K562 (cell line): Measurements from ENCODE around the gene SASH3. TPM values are rescaled to one million over a fixed set of nuclear protein-coding genes. Genes with fewer than 3 reads are reported as not detected.

Experiments used
- ATAC-seq: fragments of 200-7000 bp; cut with Tn5 transposase; 3 replicates; pipeline ENCODE4 v1.9.1; 2020; ENCODE audit warnings: moderate library complexity
- BruUV-seq: library from RNA; stranded (reverse); fragments of 400-500 nt; replicated peaks from 2 replicates; lab custom pipeline; 2021; lab: Mats Ljungman, UMichigan
- CTCF ChIA-PET: fragments of 300-600 bp; formaldehyde crosslinking; extraction: SDS; loops from one replicate; lab custom pipeline; 2021; ENCODE audit warnings: low intra/inter-chr PET ratio; lab: Yijun Ruan, JAX
- POLR2A ChIA-PET: fragments of 300-600, 350-650 bp; sonication (Branson Sonifier 250); formaldehyde crosslinking; extraction: SDS; loops from one replicate; lab custom pipeline; 2021; ENCODE audit warnings: antibody characterized with exemption, inconsistent platforms; lab: Yijun Ruan, JAX
- DNase-seq, 4 experiments: peaks; one replicate each; pipeline versions ENCODE4 v3.0.0 to v3.0.0-alpha.2; 2011 to 2018; ENCODE audit warnings: low spot score in 3 of 4, mixed read lengths in 3 of 4; ENCODE audit errors: extremely low read depth in 1 of 4
- FAIRE-seq: peaks from 2 replicates; lab custom pipeline; 2011; peaks lifted over from hg19 to GRCh38; lab: Jason Lieb, UNC
- H2AFZ ChIP-seq: 2 replicates; pipeline ENCODE4 v1.6.0; 2011; ENCODE audit warnings: low read depth, low read length, control low read depth, inconsistent platforms
- H3K27ac ChIP-seq: fragments of 200-600 bp; 3 replicates; pipeline ENCODE4 v1.8.0; 2011; ENCODE audit warnings: low read depth, mild to moderate bottlenecking, control low read depth, inconsistent platforms, low read length, moderate library complexity, mixed read lengths; ENCODE audit errors: extremely low read depth
- H3K27me3 ChIP-seq, 2 experiments: fragments of 300-600 bp in 1 of 2; 2 replicates in 1 of 2; 3 replicates in 1 of 2; pipeline versions ENCODE4 v1.6.0 to v1.8.0; 2011; ENCODE audit warnings: inconsistent platforms in 2 of 2, low read length in 2 of 2, mild to moderate bottlenecking in 1 of 2, mixed read lengths in 1 of 2, moderate library complexity in 1 of 2; ENCODE audit not compliant: control insufficient read depth in 2 of 2, insufficient read depth in 2 of 2
- H3K36me3 ChIP-seq: fragments of 300-600 bp; 3 replicates; pipeline ENCODE4 v1.8.0; 2011; ENCODE audit warnings: mild to moderate bottlenecking, low read length, inconsistent platforms; ENCODE audit not compliant: control insufficient read depth, insufficient read depth
- H3K4me1 ChIP-seq, 2 experiments: fragments of 200-600 bp in 1 of 2; replicated peaks in 1 of 2; 2 replicates in 1 of 2; 3 replicates in 1 of 2; pipeline versions ENCODE4 v1.5.1 to v1.8.0; 2011; ENCODE audit warnings: inconsistent platforms in 2 of 2, low read length in 2 of 2, mild to moderate bottlenecking in 1 of 2, mixed read lengths in 1 of 2, moderate library complexity in 1 of 2; ENCODE audit not compliant: control insufficient read depth in 2 of 2, insufficient read depth in 2 of 2
- H3K4me2 ChIP-seq: 2 replicates; pipeline ENCODE4 v1.6.1; 2011; ENCODE audit warnings: low read length, control low read depth, inconsistent platforms, mixed read lengths; ENCODE audit not compliant: insufficient read depth
- H3K4me3 ChIP-seq: fragments of 200-600 bp; sonication (generic), shearing (Covaris generic); 2 replicates; pipeline ENCODE4 v1.5.1; 2016; ENCODE audit warnings: control low read depth, inconsistent platforms
- H3K79me2 ChIP-seq: fragments of 200-600 bp; 3 replicates; pipeline ENCODE4 v1.8.0; 2011; ENCODE audit warnings: low read length, inconsistent platforms; ENCODE audit not compliant: control insufficient read depth, insufficient read depth
- H3K9ac ChIP-seq, 2 experiments: 2 replicates each; pipeline versions ENCODE4 v1.6.0 to v1.6.1; 2011; ENCODE audit warnings: low read depth in 2 of 2, low read length in 2 of 2, control low read depth in 1 of 2, inconsistent platforms in 1 of 2, mild to moderate bottlenecking in 1 of 2, mixed read lengths in 1 of 2; ENCODE audit not compliant: insufficient read depth in 1 of 2
- H3K9me1 ChIP-seq: one replicate; pipeline ENCODE4 v1.6.0; 2011; ENCODE audit warnings: inconsistent platforms, mild to moderate bottlenecking, low read length, moderate library complexity; ENCODE audit not compliant: control insufficient read depth, insufficient read depth
- H3K9me3 ChIP-seq: replicated peaks from 2 replicates; pipeline ENCODE4 v1.5.1; 2011; ENCODE audit warnings: low read depth, low read length, inconsistent platforms; ENCODE audit not compliant: control insufficient read depth, insufficient read depth
- H4K20me1 ChIP-seq: replicated peaks from 2 replicates; pipeline ENCODE4 v1.6.1; 2011; ENCODE audit warnings: low read length, inconsistent platforms, mixed read lengths; ENCODE audit not compliant: control insufficient read depth, insufficient read depth
- DPF2 ChIP-seq: fragments of 450-650 bp; IDR thresholded peaks from 2 replicates; pipeline ENCODE4 v1.6.1; 2016
- ELF1 ChIP-seq: fragments of 200-800 bp; sonication (Bioruptor generic); IDR thresholded peaks from 2 replicates; pipeline ENCODE4 v1.6.1; 2016; ENCODE audit warnings: missing genetic modification characterization, missing compliant biosample characterization
- ETV1 ChIP-seq: fragments of 450-650 bp; conservative IDR thresholded peaks from 2 replicates; pipeline ENCODE4 v1.6.1; 2016; ENCODE audit warnings: missing genetic modification characterization, control low read depth, low read depth, missing compliant biosample characterization
- MEF2D ChIP-seq: conservative IDR thresholded peaks from 2 replicates; pipeline ENCODE4 v1.6.1; 2016; ENCODE audit warnings: low read depth, missing genetic modification characterization, missing compliant biosample characterization
- NFE2L1 ChIP-seq: fragments of 450-650 bp; IDR thresholded peaks from 2 replicates; pipeline ENCODE4 v1.6.1; 2016; ENCODE audit warnings: missing genetic modification characterization, low read depth, mild to moderate bottlenecking, missing compliant biosample characterization, moderate library complexity, borderline replicate concordance
- PML ChIP-seq: IDR thresholded peaks from 2 replicates; pipeline ENCODE4 v1.6.1; 2012; ENCODE audit warnings: low read length, inconsistent platforms
- ZNF232 ChIP-seq: sonication (generic); formaldehyde crosslinking; IDR thresholded peaks from 2 replicates; pipeline ENCODE4 v1.8.0; 2022; ENCODE audit warnings: mild to moderate bottlenecking, missing genetic modification reagents
- ZNF830 ChIP-seq: fragments of 250-450 bp; sonication (Bioruptor Pico); IDR thresholded peaks from 2 replicates; pipeline ENCODE4 v1.5.0; 2021; ENCODE audit warnings: mild to moderate bottlenecking
- ZZZ3 ChIP-seq: fragments of 450-650 bp; IDR thresholded peaks from 2 replicates; pipeline ENCODE4 v1.6.1; 2016; ENCODE audit warnings: antibody characterized with exemption, mild to moderate bottlenecking, moderate library complexity
- WGBS: fragments of 100-300 bp; shearing (Covaris generic); methylation state at CpG from one replicate; pipeline ENCODE4 v1.1.6; 2016; ENCODE audit warnings: low coverage, mixed read lengths; ENCODE audit not compliant: insufficient coverage; ENCODE audit errors: missing lambda C conversion rate; 5-methylcytosine and 5-hydroxymethylcytosine counted together
- in situ Hi-C: fragments of 300-500 bp; cut with MboI; formaldehyde crosslinking; loops from 4 replicates; pipeline ENCODE4 v1.15.0; 2018; ENCODE audit warnings: inconsistent platforms, mixed read lengths
- intact Hi-C: fragments of 100-400 bp; cut with micrococcal nuclease; formaldehyde crosslinking; loops from 2 replicates; pipeline ENCODE4 v1.14.2; 2022
- polyA plus RNA-seq, 8 experiments: library from polyadenylated mRNA; depleted of rRNA in 4 of 8; stranded (reverse) in 5 of 8; unstranded in 3 of 8; fragments of >200 nt; fragmentation: Nextera tagmentation in 2 of 8; fragmentation: Illumina TruSeq in 1 of 8; extraction: Ambion mirVana in 2 of 8; extraction: Trizol in 1 of 8; gene quantifications; 2 replicates each; pipeline versions ENCODE4 v1.2.1 to v1.2.3, GENCODE V29; 2011 to 2014; ENCODE audit warnings: inconsistent platforms in 1 of 8, missing spikeins in 1 of 8
- total RNA-seq, 7 experiments: library from RNA; depleted of rRNA in 6 of 7; stranded (reverse); fragments of >200 nt in 6 of 7; fragmentation: Illumina TruSeq in 2 of 7; extraction: Trizol in 2 of 7; gene quantifications; 2 replicates each; pipeline versions ENCODE4 v1.2.1 to v1.2.3, GENCODE V29; 2011 to 2021; ENCODE audit warnings: low replicate concordance in 1 of 7
- TF ChIP-seq, protein P1 (sequence below), 3 experiments: fragments of 200-800 bp in 1 of 3; sonication (Bioruptor generic) in 1 of 3; sonication (generic) in 1 of 3; formaldehyde crosslinking in 1 of 3; IDR thresholded peaks; 2 replicates each; pipeline versions ENCODE4 v1.6.1 to v1.8.0; 2016 to 2022; ENCODE audit warnings: mild to moderate bottlenecking in 2 of 3, missing compliant biosample characterization in 2 of 3, missing genetic modification characterization in 2 of 3, missing genetic modification reagents in 1 of 3
- TF ChIP-seq, protein P2 (sequence below): sonication (generic); formaldehyde crosslinking; IDR thresholded peaks from 2 replicates; pipeline ENCODE4 v1.8.0; 2022; ENCODE audit warnings: mild to moderate bottlenecking, missing genetic modification reagents
- TF ChIP-seq, protein P3 (sequence below): fragments of 450-650 bp; IDR thresholded peaks from 2 replicates; pipeline ENCODE4 v1.6.1; 2016
- TF ChIP-seq, protein P4 (sequence below): fragments of 250-450 bp; sonication (Bioruptor Pico); IDR thresholded peaks from 2 replicates; pipeline ENCODE4 v1.5.0; 2021; ENCODE audit warnings: mild to moderate bottlenecking, borderline replicate concordance
- TF ChIP-seq, protein P5 (sequence below), 2 experiments: fragments of 250-450 bp in 1 of 2; fragments of 450-650 bp in 1 of 2; sonication (Bioruptor Pico) in 1 of 2; IDR thresholded peaks; 2 replicates each; pipeline versions ENCODE4 v1.6.1 to v1.8.0; 2016 to 2021; ENCODE audit warnings: mild to moderate bottlenecking in 2 of 2, moderate library complexity in 2 of 2, missing compliant biosample characterization in 1 of 2, missing genetic modification characterization in 1 of 2

Gene SASH3
- total and polyA plus RNA-seq, 9 of the 15 experiments (the other 6 are each of a cell fraction or from before 2014, with no cell fraction given) = 0.03 to 0.72 (median 0.08) TPM

DNA sequence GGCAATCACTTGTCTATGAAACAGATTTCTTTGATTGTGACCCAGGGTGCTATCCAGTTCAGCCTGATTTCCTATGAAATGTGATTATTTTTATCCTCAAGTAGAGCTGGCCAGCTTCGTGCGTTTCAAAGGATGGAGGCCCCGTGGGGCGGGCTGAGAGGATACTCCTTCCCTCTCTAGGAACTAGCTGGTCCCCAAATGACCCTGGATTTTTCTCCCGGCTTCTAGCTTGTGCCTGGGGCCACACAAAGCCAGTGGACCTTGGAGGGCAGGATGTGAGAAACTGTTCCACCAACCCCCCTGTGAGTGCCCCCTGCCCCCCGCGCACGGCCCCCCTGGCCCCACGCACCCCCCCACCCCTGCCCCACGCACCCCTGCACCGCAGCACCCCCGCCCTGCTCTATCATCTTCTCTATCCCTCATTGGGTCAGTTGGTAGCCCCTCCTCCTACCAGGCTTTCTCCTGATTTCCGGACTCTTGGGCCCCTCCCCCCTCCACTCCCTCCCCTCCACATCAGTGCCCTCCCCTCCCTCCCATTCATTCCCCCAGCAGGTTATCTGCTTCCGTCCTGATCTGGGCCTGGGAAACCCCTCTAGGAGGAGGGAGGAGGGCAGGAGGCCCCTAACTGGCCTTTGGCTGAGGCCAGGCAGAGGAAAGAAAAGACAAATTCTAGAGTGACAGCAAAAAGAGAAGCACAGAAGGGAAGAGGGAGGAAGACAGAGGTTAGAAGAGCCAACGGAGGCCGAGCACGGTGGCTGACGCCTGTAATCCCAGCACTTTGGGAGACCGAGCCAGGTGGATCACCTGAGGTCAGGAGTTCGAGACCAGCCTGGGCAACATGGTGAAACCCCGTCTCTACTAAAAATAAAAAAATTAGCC is 37.6 kb upstream of the SASH3 start:
- peak overlapping the region; percentile 84 for H2AFZ ChIP-seq
- no TSS peak for BruUV-seq
- H3K4me2 ChIP-seq = no peak overlapping the region; the same call in 1 of the 2 replicates
- intact Hi-C loops = no loop called here
- ChIA-PET CTCF (no interaction called here), POLR2A (no interaction called here)
- in situ Hi-C loops = no loop called here
- peaks cover 0 to 9% of the 10 kb centered on the region in 2 experiments; a peak in 2 of 5 replicates for H3K27me3 ChIP-seq
- H3K36me3 ChIP-seq = no peaks in the 10 kb centered on the region
- peak; percentile 89 for ATAC-seq
- FAIRE-seq = peak; percentile 84
- H3K27ac ChIP-seq = peak overlapping the region; percentile 17; the same call in 1 of the 3 replicates
- WGBS = 37% methylated on average over 8 of the region's 21 CpGs
- DNase-seq = peak; percentile 68 to 87 (median 78)
- no peaks in the 10 kb centered on the region for H3K79me2 ChIP-seq
- peaks cover 3% of the 10 kb centered on the region for H3K9me1 ChIP-seq
- H4K20me1 ChIP-seq = no peaks in the 10 kb centered on the region
- H3K9ac ChIP-seq = no peak overlapping the region; a peak in 1 of 4 replicates
- H3K4me3 ChIP-seq = no peak overlapping the region
- H3K9me3 ChIP-seq = no peaks in the 10 kb centered on the region
- H3K4me1 ChIP-seq = peaks cover 8 to 14% of the 10 kb centered on the region in 2 experiments; a peak in 4 of 5 replicates
- TF ChIP-seq, protein P1, sequence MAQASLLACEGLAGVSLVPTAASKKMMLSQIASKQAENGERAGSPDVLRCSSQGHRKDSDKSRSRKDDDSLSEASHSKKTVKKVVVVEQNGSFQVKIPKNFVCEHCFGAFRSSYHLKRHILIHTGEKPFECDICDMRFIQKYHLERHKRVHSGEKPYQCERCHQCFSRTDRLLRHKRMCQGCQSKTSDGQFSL (CRISPR knock-in tag; IDR thresholded peaks at IDR 0.05) = no peak
- TF ChIP-seq, protein P1 (tag; IDR thresholded peaks at IDR 0.05) = peak in 1 of 2 experiments; percentile 87; a peak in 2 of 4 replicates
- TF ChIP-seq, protein P2, sequence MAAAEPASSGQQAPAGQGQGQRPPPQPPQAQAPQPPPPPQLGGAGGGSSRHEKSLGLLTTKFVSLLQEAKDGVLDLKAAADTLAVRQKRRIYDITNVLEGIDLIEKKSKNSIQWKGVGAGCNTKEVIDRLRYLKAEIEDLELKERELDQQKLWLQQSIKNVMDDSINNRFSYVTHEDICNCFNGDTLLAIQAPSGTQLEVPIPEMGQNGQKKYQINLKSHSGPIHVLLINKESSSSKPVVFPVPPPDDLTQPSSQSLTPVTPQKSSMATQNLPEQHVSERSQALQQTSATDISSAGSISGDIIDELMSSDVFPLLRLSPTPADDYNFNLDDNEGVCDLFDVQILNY (CRISPR knock-in tag) = no peak
- TF ChIP-seq ZNF232 = no peak
- no peak for TF ChIP-seq NFE2L1 (tag)
- TF ChIP-seq, protein P3, sequence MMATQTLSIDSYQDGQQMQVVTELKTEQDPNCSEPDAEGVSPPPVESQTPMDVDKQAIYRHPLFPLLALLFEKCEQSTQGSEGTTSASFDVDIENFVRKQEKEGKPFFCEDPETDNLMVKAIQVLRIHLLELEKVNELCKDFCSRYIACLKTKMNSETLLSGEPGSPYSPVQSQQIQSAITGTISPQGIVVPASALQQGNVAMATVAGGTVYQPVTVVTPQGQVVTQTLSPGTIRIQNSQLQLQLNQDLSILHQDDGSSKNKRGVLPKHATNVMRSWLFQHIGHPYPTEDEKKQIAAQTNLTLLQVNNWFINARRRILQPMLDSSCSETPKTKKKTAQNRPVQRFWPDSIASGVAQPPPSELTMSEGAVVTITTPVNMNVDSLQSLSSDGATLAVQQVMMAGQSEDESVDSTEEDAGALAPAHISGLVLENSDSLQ = peak; percentile 59
- TF ChIP-seq ETV1 (tag) = peak; percentile 44
- TF ChIP-seq, protein P4, sequence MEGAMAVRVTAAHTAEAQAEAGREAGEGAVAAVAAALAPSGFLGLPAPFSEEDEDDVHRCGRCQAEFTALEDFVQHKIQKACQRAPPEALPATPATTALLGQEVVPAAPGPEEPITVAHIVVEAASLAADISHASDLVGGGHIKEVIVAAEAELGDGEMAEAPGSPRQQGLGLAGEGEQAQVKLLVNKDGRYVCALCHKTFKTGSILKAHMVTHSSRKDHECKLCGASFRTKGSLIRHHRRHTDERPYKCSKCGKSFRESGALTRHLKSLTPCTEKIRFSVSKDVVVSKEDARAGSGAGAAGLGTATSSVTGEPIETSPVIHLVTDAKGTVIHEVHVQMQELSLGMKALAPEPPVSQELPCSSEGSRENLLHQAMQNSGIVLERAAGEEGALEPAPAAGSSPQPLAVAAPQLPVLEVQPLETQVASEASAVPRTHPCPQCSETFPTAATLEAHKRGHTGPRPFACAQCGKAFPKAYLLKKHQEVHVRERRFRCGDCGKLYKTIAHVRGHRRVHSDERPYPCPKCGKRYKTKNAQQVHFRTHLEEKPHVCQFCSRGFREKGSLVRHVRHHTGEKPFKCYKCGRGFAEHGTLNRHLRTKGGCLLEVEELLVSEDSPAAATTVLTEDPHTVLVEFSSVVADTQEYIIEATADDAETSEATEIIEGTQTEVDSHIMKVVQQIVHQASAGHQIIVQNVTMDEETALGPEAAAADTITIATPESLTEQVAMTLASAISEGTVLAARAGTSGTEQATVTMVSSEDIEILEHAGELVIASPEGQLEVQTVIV = no peak
- TF ChIP-seq, protein P5, sequence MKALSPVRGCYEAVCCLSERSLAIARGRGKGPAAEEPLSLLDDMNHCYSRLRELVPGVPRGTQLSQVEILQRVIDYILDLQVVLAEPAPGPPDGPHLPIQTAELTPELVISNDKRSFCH (CRISPR knock-in tag; IDR thresholded peaks at IDR 0.05) = no peak
- TF ChIP-seq, protein P5 (tag; IDR thresholded peaks at IDR 0.05) = no peak
- no peak for TF ChIP-seq PML
- TF ChIP-seq MEF2D = no peak
- TF ChIP-seq ZNF830 (CRISPR knock-in tag) = no peak
- no peak for TF ChIP-seq ZZZ3
- TF ChIP-seq DPF2 = peak; percentile 43; the same call in 1 of the 2 replicates
- TF ChIP-seq ELF1 (tag) = 0 out of 2 replicates have a peak, but pooled peaks have one; percentile 44
